H1 (cell line): ENCODE results near the gene PORCN. TPM values are rescaled to one million over a fixed set of nuclear protein-coding genes. Genes with fewer than 3 reads are reported as not detected.

Experiments used
- CBX8 ChIP-seq: fragments of 300-800, 300-1000 bp; sonication (generic); IDR thresholded peaks from 2 replicates; pipeline ENCODE4 v1.7.1; 2016; ENCODE audit warnings: low read depth, low read length, borderline replicate concordance
- CHD7 ChIP-seq: fragments of 300-600 bp; sonication (generic); IDR thresholded peaks from 2 replicates; pipeline ENCODE4 v1.7.1; 2012; ENCODE audit warnings: low read length, moderate library complexity, mild to moderate bottlenecking, inconsistent platforms; ENCODE audit not compliant: insufficient replicate concordance
- KDM1A ChIP-seq: fragments of 200-600, 300-600 bp; sonication (generic); IDR thresholded peaks from 2 replicates; pipeline ENCODE4 v1.7.1; 2016; ENCODE audit warnings: mild to moderate bottlenecking, low read length, borderline replicate concordance
- KDM4A ChIP-seq: IDR thresholded peaks from one replicate; pipeline ENCODE4 v1.7.1; 2012; ENCODE audit warnings: low read depth, mild to moderate bottlenecking, moderate library complexity, low read length, inconsistent platforms; ENCODE audit not compliant: severe bottlenecking
- KDM5A ChIP-seq: fragments of 200-600 bp; IDR thresholded peaks from 2 replicates; pipeline ENCODE4 v1.7.1; 2012; ENCODE audit warnings: mild to moderate bottlenecking, low read length, inconsistent platforms, mixed read lengths
- PHF8 ChIP-seq: fragments of 200-600 bp; sonication (generic); conservative IDR thresholded peaks from 2 replicates; pipeline ENCODE4 v1.7.1; 2012; ENCODE audit warnings: low read depth, mild to moderate bottlenecking, inconsistent platforms, low read length, moderate library complexity
- POLR2AphosphoS5 ChIP-seq: IDR thresholded peaks from 2 replicates; pipeline ENCODE4 v1.6.1; 2011; ENCODE audit warnings: low read depth, low read length
- SUZ12 ChIP-seq: fragments of 200-600 bp; sonication (generic); IDR thresholded peaks from 2 replicates; pipeline ENCODE4 v1.6.1; 2012; ENCODE audit warnings: mild to moderate bottlenecking, inconsistent platforms, low read length, moderate library complexity, mixed read lengths
- TBP ChIP-seq: IDR thresholded peaks from 2 replicates; pipeline ENCODE4 v1.6.1; 2011; ENCODE audit warnings: low read depth, low read length, improper control_type of control experiment
- polyA plus RNA-seq, 7 experiments: library from polyadenylated mRNA; depleted of rRNA in 3 of 7; stranded (reverse) in 5 of 7; unstranded in 2 of 7; fragments of >200 nt in 5 of 7; fragments of 200-250 nt in 2 of 7; gene quantifications; 1 replicate in 5 of 7; 2 replicates in 1 of 7; 4 replicates in 1 of 7; pipeline versions ENCODE4 v1.2.1 to v1.2.3, GENCODE V29; 2011 to 2013; ENCODE audit warnings: missing spikeins in 2 of 7, mixed read lengths in 2 of 7
- total RNA-seq: library from RNA; stranded (reverse); fragmentation: NEBNext Ultra II Directional; extraction: Animal tissue kit (Norgen Biotek cat#: 25700); gene quantifications from 2 replicates; pipeline ENCODE4 v1.2.1, GENCODE V29; 2021

PORCN gene
- total and polyA plus RNA-seq, 2 of the 8 experiments (the other 6 are each of a cell fraction or from before 2014, with no cell fraction given), result 14.6 to 34.1 TPM

GRCh38 chrX:48521353-48522243 lies 12.8 kb downstream of the PORCN start, which contains the start of gene EBP (continued):
- no peak for TF ChIP-seq KDM5A
- peak; percentile 42; the same call in 1 of the 2 replicates for TF ChIP-seq POLR2AphosphoS5
- TF ChIP-seq PHF8, result peak; percentile 71; the same call in 1 of the 2 replicates
- peak; percentile 27; the same call in 1 of the 2 replicates for TF ChIP-seq TBP
- no peak for TF ChIP-seq KDM1A
- TF ChIP-seq KDM4A, result no peak
- TF ChIP-seq SUZ12, result no peak
- no peak for TF ChIP-seq CHD7
- TF ChIP-seq CBX8, result no peak
